ENCODE data around the gene APOBEC4.

GRCh38 chr1:183674886-183675285 is 21.8 kb upstream of the APOBEC4 start:
- TF ChIP-seq BHLHE40 (IDR thresholded peaks at IDR 0.05; ENCODE audit: low read length) (no peak), PAWR (CRISPR knock-in tag; IDR thresholded peaks at IDR 0.05; ENCODE audit: borderline replicate concordance) (no peak), JUND (CRISPR knock-in tag; IDR thresholded peaks at IDR 0.05) (no peak), ATF3 (CRISPR knock-in tag; IDR thresholded peaks at IDR 0.05) (no peak)
